ENCODE results near the gene SH3RF2.

GRCh38 chr5:146043722-146044121, 107.3 kb downstream of the SH3RF2 start:
- TF ChIP-seq CTCF (IDR thresholded peaks at IDR 0.05) (no peak), POLR2AphosphoS5 (IDR thresholded peaks at IDR 0.05) (no peak), POLR2A (IDR thresholded peaks at IDR 0.05) (no peak)
